IPS-18c (cell line): Measurements from ENCODE around the gene POU2F3.
A peak's percentile ranks its signal among the peaks of the same experiment; 100 is the strongest.

Experiments
- H3K4me3 ChIP-seq: 2 replicates; pipeline ENCODE4 v1.7.0; 2013; ENCODE audit warnings: low read depth, mild to moderate bottlenecking, low read length, moderate library complexity; ENCODE audit not compliant: insufficient read depth
- H3K9me3 ChIP-seq: one replicate; pipeline ENCODE4 v1.6.1; 2013; ENCODE audit warnings: mild to moderate bottlenecking, low read length, moderate library complexity; ENCODE audit not compliant: control insufficient read depth, insufficient read depth

POU2F3 gene

DNA sequence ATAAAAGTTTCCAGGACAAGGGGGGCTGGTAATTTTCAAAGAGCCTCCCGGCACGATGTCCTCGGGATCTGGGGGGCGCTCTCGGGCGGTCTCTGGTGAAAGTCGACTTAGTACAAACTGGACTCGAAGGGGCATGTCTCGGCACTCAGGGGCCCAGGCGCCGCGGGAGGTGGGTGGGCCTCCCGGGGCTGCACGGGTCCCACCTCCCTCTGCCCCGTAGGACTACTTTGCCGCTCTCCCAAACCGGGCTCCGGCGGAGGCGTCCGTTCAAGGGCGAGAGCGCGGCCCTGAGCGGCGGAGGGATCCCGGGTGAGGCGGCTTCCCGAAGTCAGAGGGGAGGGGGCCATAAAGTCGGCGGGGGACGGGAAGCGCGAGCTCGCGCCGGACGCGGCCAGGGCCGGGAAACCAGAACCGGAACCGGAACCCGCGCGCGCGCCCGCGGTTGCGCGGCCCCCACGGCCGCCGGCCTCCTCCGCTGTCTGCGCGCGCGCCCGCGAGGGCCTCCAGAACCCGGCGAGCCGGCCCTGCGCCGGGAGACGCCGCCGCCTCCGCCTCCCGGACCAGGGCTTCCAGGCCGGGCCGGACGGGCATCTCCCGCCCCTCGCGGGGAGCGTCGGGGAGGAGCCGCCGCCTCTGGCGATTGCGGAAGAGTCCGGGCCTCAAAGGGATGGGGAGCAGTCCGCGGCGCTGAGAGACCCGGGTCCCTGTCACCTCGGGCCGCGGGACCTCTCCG lies 96.1 kb downstream of the POU2F3 start, which contains the start of gene ARHGEF12:
Gene ARHGEF12, plus strand, starts transcription at position 506 of the 733 bp plus-strand sequence. CDS start 831 bp downstream, outside the sequence.
- Histone ChIP-seq H3K4me3 (peak within 1 kb of the TSS; percentile 88), H3K9me3 (no peaks in the 10 kb centered on the region)

- H3K9me3 ChIP-seq: no peaks in the 10 kb centered on the region
- peak overlapping the region; percentile 88 for H3K4me3 ChIP-seq
Measured at GRCh38 chr11:120336641-120337354, 96.9 kb downstream of the POU2F3 start.

- Histone ChIP-seq H3K4me3 (peak overlapping the region; percentile 88), H3K9me3 (no peaks in the 10 kb centered on the region)
Measured at GRCh38 chr11:120337355-120338106, 97.6 kb downstream of the POU2F3 start.

GRCh38 chr11:120338107-120338933 lies 98.4 kb downstream of the POU2F3 start:
- H3K4me3 ChIP-seq: peak overlapping the region; percentile 88; the same call in 1 of the 2 replicates

DNA sequence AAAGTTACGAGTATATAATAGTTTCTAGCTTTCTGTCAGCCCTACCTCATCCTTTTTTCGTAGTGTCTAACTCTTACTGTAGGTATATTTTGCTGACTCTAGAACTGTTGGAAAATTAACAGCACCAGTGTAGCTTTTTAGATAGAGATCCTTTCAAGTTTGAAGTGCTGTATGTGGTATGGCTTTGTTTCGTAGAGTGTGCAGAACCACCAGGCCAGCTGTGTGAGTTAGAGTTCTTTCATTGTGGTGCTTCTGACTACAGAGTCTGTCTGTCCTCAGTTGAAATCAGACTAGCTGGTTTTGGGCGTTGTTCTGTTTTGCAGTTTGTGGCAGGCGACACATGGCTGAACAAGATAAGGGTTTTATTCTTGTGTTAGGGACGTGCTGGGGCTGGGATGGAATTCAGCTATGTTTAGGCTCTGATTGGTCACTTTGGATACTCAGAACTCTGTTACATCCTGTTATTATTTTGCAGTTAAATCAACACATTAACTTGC lies 99.5 kb downstream of the POU2F3 start:
- no peaks in the 10 kb centered on the region for H3K9me3 ChIP-seq
- no peak overlapping the region; the same call in 1 of the 2 replicates for H3K4me3 ChIP-seq

More at GRCh38 chr11:120338107-120338933, 98.4 kb downstream of the POU2F3 start:
- no peaks in the 10 kb centered on the region for H3K9me3 ChIP-seq

DNA sequence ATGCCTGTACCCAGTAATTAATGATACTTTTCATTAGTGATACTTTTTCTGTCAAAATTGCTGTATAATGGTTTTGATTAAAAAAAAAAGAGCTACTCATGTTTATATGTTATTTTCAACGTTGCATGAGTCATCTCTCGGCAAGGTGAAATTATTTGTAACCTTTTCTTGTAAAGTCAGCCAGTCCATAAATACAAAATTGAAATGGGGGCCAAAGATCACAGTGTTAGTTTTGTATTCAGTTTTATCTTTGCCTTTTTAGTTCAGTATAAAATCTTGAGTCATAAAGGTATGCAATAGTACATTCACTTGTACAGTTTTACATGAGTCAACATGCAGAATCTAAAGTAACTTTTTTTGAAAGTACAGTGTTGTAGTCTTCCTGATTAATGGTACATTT lies 100.6 kb downstream of the POU2F3 start:
- Histone ChIP-seq H3K9me3 (no peaks in the 10 kb centered on the region), H3K4me3 (no peak overlapping the region)

GRCh38 chr11:120342226-120342625 lies 102.3 kb downstream of the POU2F3 start:
- Histone ChIP-seq H3K4me3 (no peak overlapping the region), H3K9me3 (no peaks in the 10 kb centered on the region)

DNA sequence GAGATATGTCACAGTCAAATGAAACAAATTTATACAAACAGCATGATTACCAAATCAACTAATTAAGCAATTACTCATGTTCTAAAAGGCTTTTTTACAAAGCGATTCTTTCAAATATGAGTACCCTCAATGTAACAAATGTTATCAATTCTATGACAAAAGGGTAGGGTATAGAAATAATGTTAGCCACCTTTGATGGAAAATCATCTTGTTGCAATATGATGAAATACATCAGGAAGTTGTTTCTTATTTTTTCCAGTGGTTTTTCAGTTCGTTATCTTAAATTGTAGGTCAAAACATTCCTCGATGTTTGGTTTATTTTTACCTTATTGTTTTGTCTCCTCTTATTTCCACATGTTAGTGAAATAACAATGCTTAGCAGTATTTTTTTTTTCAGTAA lies 102.7 kb downstream of the POU2F3 start:
- H3K9me3 ChIP-seq: no peaks in the 10 kb centered on the region
- no peak overlapping the region for H3K4me3 ChIP-seq

DNA sequence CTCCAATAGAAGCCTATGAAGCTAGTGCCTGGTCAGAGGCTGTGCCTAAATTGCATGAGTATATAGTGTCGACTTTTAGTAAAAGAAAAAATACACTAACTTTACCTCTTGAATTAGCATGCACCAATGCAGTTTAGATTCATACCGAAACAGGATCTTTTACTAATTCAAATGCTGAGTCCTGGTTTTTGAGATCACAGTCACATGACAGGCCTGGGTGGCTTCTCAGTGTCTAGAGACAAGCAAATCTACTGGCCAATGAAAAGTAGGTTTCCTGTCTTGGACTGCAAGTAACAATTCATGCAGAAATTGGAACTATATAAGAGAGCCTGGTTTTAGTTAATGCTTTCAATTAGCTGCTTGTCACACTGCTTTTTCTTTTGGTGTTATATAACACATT lies 103.5 kb downstream of the POU2F3 start:
- no peaks in the 10 kb centered on the region for H3K9me3 ChIP-seq
- no peak overlapping the region for H3K4me3 ChIP-seq

DNA sequence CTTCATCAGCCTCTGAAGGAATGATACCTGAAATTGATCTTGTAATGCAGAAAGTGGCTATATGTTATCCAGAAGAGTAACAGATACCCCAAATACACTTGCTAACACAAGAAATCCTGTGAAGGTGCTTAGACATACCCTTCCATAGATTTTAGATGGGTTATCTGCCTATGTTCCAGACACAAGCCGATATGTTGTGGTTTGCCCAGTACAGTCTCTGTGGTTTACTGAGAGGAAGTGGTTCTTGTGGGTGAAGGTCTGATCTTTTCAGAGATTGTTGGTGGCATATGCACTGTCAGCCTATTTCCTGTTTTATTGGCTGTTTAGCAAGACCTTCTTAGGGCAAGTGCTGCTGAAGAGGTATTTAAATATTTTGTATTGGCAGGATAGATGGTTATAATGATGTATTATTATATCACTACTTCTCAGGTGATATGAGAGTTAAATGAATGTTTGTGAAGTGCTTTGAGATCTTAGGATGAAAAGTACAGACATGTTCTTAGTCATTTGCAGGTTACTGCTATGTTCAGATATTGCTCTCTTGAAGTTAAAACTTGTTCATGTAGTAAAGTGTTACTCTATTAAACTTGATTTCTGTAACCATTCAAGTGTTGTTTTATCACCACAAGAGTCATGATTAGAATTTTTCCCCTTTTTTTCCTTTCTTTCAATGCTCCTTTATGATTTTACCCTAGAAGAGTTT lies 104.5 kb downstream of the POU2F3 start:
- no peak overlapping the region for H3K4me3 ChIP-seq

DNA sequence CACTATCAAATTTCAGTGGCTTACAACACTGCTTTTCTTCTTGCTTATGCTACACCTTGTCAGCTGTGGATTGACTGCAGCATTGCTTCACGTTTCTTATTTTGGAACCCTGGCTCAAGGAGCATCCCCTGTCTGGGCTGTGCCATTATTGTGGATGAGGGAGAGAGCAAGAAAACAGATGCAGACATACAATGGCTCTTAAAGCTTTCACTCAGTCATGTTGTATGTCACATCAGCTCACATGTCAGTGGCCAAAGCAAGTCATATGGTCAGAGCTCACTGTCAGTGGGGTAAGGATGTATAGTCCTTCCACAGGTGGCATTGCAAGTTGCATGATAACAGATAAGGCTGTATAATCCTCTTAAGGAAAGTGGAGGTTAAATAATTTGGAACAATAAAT lies 106.3 kb downstream of the POU2F3 start:
- Histone ChIP-seq H3K9me3 (no peaks in the 10 kb centered on the region), H3K4me3 (no peak overlapping the region)

More for the DNA sequence above, 104.5 kb downstream of the POU2F3 start:
- H3K9me3 ChIP-seq: no peaks in the 10 kb centered on the region

DNA sequence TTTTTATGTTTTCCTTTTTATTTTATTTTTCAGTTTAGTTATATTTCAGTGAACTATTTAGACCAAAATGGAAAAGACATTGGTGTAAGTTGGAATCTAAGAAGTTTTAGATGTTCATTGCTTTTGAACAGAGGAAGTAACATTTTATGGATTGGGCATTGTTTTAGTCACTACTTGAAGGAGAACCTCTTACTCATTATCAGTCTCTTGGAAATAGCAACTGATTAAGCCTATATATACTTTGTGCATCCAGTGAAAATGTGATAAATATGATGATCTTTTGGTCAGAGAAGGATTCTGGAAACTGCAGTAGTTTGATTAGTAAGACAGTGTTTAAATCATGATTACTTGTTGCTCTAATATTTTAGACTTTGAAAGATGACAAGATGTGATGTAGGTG lies 110.7 kb downstream of the POU2F3 start:
- H3K4me3 ChIP-seq: no peak overlapping the region
- H3K9me3 ChIP-seq: no peaks in the 10 kb centered on the region

- no peak overlapping the region for H3K4me3 ChIP-seq
- no peaks in the 10 kb centered on the region for H3K9me3 ChIP-seq
Measured at GRCh38 chr11:120352405-120352804, 112.5 kb downstream of the POU2F3 start.

DNA sequence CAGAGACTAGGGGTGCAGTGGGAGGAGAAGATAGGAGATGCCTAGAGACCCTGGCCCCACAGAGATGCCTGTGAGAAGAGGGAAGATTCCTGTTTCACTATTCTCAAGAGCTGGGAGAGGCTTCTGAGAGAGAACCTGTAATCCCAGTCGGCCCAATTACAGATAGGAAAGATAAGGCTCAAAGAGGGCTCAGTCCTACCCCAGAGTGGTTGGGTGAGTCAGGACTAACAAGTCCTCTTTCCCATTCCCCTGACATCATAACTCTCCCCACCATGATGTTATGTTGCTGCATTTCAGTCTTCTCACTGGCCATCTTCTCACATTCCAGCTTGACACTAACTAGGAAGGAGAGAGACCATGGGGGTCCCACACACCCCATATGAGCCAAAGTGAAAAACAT lies 114.1 kb downstream of the POU2F3 start:
- H3K9me3 ChIP-seq: no peaks in the 10 kb centered on the region
- H3K4me3 ChIP-seq: no peak overlapping the region

DNA sequence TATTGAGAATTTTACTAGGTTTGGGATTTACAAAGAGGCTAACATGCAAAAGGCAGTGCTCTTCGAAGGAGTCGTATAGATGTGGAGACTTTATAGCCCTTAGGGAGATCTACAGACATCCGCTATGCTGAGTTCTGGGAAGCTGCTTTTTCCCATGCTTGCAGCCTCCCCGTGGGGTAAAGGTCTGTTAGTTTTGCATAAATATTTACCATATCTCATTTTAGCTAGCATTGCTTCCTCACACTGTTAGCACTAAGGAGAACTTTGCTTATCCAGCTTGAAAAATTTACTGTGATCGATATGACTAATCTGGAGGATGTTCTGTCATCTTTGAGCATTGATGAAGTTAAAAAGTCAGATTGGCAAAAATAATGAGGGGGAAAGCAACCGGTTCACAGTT lies 114.8 kb downstream of the POU2F3 start:
- H3K4me3 ChIP-seq: no peak overlapping the region

GRCh38 chr11:120357620-120358019 lies 117.7 kb downstream of the POU2F3 start:
- Histone ChIP-seq H3K4me3 (no peak overlapping the region), H3K9me3 (no peaks in the 10 kb centered on the region)

More for the DNA sequence above, 114.8 kb downstream of the POU2F3 start:
- H3K9me3 ChIP-seq: no peaks in the 10 kb centered on the region
